ENCODE measurements around the gene RYK.
"Not testable (repeated sequence)": the region's sequence is repeated elsewhere in the genome, so short reads cannot be mapped to it uniquely, and the experiment has no call there.

Gene RYK

GRCh38 chr3:134214239-134214638 is 36.4 kb downstream of the RYK start:
- DNase-seq, result no peak

GRCh38 chr3:134212967-134213665 is 37.5 kb downstream of the RYK start:
- DNase-seq, result peak; percentile 87

GRCh38 chr3:134211797-134212196 is 38.9 kb downstream of the RYK start:
- peak; percentile 80 for DNase-seq

- DNase-seq, result no peak
These were observed 45.2 kb downstream of the RYK start for GRCh38 chr3:134205451-134205850.

- no peak for DNase-seq
These were observed 49.2 kb downstream of the RYK start for GRCh38 chr3:134201201-134202130.

- not testable (repeated sequence) for DNase-seq
These were observed 50.8 kb downstream of the RYK start for GRCh38 chr3:134199880-134200279.

GRCh38 chr3:134199240-134199639 is 51.4 kb downstream of the RYK start:
- DNase-seq, result no peak

- DNase-seq, result no peak
These were observed 52.2 kb downstream of the RYK start for GRCh38 chr3:134198414-134198813.

- DNase-seq, result peak; percentile 86
These were observed 52.9 kb downstream of the RYK start for GRCh38 chr3:134197681-134198261.

- DNase-seq, result no peak
These were observed 56.4 kb downstream of the RYK start for GRCh38 chr3:134194247-134194646.

- DNase-seq, result no peak
These were observed 60.4 kb downstream of the RYK start for GRCh38 chr3:134190250-134190649.

- no peak for DNase-seq
These were observed 60.8 kb downstream of the RYK start for GRCh38 chr3:134189849-134190248.

GRCh38 chr3:134186391-134186790 is 64.3 kb downstream of the RYK start:
- DNase-seq, result peak; percentile 69

GRCh38 chr3:134180761-134181160 is 69.9 kb downstream of the RYK start:
- no peak for DNase-seq

- DNase-seq, result no peak
These were observed 71.2 kb downstream of the RYK start for GRCh38 chr3:134179508-134179907.

- no peak for DNase-seq
These were observed 87.6 kb downstream of the RYK start for GRCh38 chr3:134163096-134163495.

GRCh38 chr3:134161898-134162615 is 88.6 kb downstream of the RYK start:
- DNase-seq, result no peak

GRCh38 chr3:134155446-134155845 is 95.2 kb downstream of the RYK start:
- DNase-seq, result no peak

- no peak for DNase-seq
These were observed 96.9 kb downstream of the RYK start for GRCh38 chr3:134153761-134154160.

GRCh38 chr3:134150476-134150875 is 100.2 kb downstream of the RYK start:
- DNase-seq, result no peak

- no peak for DNase-seq
These were observed 101.4 kb downstream of the RYK start for GRCh38 chr3:134149286-134149685.

- no peak for DNase-seq
These were observed 102.1 kb downstream of the RYK start for GRCh38 chr3:134148534-134148933.

- DNase-seq, result peak; percentile 42
These were observed 103.2 kb downstream of the RYK start for GRCh38 chr3:134147411-134147810.

Measured in hematopoietic multipotent progenitor cell treated with erythropoietin and hydrocortisone succinate and interleukin-3 and kit ligand, for 8 days (in vitro differentiated cells).